ENCODE results near the gene TRIP4.
"Not testable (repeated sequence)": the region's sequence is repeated elsewhere in the genome, so short reads cannot be mapped to it uniquely, and the experiment has no call there.

The TRIP4 gene

GRCh38 chr15:64387562-64388168, at the start of gene TRIP4:
TSS of gene TRIP4 (plus strand) at chr15:64387836. CDS start at chr15:64387864, 28 bp downstream.
- peak; percentile 57 for FAIRE-seq

DNA sequence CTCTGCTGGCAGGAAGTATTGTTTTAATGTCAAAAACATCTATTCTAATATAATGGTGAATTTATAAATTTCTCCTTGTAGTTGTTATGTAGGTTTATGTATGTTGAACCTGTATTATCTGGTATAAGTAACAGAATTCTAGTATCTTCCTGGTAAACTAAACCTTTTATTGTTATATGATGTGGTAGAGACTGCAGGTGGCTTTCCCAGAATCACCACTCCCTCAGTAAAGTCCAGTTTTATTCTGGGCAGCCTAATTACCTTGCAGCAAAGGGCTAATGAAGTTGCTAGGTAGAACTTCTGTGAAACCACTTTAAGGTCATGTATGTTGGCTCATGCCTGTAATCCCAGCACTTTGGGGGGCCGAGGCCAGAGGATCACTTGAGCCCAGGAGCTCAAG, 47.3 kb upstream of the TRIP4 start:
- FAIRE-seq: no peak

DNA sequence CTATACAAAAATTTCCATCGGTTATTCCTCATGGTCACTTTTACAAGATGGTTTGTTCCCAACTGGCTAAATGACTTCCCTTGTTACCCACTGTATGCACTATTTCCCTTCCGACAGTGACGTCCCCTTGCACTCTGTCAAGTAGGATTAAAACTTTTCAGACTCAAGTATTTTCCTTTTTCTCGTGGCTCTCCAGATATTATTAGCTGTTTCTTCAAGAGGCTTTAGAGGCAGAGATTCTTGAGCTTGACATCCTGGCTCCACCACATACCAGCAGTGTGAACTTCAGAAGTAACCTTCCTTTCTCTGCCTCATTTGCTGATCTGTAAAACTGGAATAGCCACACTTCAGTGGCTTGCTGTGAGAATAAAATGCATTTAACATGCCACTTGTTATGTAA, 45.7 kb upstream of the TRIP4 start:
- no peak for FAIRE-seq

DNA sequence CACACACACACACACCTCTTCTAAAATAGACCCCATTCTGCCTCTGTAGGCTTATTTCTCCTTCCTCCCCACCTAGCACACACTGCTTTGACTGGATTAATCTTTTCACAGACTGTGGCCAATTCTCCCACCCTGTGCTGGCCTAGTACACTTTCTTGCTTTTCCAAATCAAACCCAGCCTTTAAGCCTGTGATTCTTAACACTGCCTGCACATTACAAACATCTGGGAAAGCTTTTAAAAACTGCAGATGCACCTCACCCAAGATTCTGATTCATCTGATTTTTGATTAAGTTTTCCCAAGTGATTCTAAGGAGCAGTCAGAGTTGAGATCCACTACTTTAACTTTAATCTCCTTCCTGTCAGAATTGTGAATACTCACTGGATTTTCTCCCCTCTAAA, 44.4 kb upstream of the TRIP4 start:
- FAIRE-seq: no peak

DNA sequence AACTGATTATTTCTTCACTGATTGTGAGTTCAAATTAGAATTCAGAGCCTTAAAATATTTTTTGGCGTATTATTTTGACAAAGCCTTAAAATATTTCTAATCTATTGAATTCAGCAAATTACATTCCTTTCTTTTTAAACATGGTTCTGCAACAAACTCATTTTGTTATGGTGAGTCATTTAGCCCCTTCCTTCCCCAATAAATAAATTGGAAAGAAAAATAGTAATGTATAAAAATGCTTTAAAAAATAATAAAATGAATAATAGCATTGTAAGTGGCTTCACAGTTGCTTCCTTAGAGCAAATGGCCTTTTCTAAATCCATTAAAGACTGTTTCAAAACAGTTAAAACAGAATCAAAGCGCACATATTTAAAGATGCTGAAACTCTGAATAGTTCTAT, 43.8 kb upstream of the TRIP4 start:
- FAIRE-seq: no peak

GRCh38 chr15:64344651-64345294, 42.9 kb upstream of the TRIP4 start:
- no peak for FAIRE-seq

- not testable (repeated sequence) for FAIRE-seq
Observed at GRCh38 chr15:64346242-64346641, 41.4 kb upstream of the TRIP4 start.

- no peak for FAIRE-seq
Observed at GRCh38 chr15:64348455-64348854, 39.2 kb upstream of the TRIP4 start.

GRCh38 chr15:64349375-64349774, 38.3 kb upstream of the TRIP4 start:
- no peak for FAIRE-seq

DNA sequence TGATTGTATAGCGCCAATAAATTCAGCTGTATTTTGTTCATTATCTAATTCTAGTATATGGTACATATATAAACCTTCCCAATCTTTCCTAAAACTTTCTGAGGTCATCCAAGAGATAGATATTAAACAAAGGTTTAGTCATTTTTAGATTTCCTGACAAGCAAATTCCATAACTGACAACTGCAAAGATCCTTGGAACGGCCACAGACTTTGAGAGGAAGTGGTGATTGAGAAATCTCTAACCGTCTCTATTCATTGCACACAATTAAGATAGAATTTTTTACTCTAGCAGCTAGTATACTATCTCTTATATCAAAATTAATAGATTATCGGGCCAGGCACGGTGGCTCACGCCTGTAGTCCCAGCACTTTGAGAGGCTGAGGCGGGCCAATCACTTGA, 36.4 kb upstream of the TRIP4 start:
- FAIRE-seq: no peak

DNA sequence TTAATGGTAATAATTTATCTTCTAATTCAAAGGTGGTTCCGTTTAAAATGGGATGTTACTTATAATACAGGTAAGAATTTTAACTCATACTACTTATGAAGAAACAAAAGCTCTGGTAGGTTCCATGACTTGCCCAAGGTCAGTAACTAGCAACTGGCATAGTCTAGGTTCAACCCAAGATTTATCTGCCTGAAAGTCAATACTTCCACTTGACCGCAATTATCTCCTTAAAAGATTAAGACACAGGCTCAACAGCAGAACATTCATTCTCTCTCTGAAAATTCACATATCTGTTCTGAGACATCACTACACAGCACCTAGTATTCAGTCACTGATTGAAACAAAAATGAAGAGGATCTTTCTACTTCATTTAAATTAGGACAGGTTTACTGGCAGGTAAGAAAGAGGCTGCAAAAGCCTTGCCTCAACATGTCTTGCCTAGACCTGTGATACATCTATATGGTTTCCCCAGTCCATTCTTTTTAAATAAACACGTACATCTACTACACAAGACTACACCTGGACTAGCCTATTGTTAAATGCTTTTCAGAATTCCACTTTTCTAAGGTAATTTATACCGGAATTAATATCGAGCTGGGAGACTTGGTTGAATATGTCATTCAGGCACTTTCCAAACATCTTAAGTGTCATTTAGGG, 32.8 kb upstream of the TRIP4 start:
- FAIRE-seq: no peak

DNA sequence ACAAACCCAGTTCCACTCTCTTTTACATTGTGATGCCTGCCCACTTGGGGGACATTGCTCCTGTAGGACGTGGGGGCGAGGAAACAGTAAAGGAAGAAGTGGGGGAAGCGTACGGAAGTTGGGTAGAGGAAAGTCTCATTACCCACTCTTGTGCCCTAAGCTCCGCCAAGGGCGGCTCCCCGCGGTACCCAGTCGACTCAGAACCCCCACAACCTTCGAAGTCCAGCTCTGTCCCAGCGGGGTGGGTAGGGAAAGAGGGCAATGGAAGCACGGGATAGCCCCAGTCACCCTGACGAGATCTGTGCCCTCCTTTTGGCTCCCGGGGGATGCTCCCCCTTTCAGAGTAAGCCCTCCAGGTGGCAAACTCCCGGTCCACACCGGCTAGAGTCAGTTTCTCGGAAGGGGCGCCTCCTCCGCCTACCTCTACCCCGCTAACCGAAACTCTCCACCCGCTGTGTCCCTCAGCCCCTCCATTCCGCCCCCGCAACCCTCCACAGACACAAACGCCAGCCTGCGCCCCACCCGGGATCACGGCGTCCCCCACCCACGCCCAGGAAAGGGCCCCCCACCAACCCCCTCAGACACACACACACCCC, 32.2 kb upstream of the TRIP4 start:
- FAIRE-seq: no peak

GRCh38 chr15:64355944-64356709, 31.5 kb upstream of the TRIP4 start, which contains the start of gene CSNK1G1:
TSS of gene CSNK1G1 (minus strand) at chr15:64356173. CDS start at chr15:64300499, 55,674 bp downstream.
- peak; percentile 83 for FAIRE-seq

DNA sequence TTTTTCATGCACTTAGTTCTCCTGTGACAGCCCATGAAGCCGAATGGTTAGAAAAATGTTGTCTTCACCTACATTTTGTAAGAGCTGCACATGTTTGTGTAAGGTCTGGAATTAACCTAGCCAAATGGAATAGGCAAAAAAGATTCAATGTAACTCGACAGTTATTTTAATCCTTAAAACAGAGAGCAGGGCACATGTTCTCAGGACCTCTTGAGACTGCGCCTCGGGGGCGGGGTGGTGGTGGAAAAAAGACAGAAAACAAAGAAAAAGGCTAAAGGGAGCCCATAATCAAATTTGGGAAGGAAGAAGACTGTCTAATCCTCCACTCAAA, 31.0 kb upstream of the TRIP4 start:
- no peak for FAIRE-seq

- no peak for FAIRE-seq
Observed at GRCh38 chr15:64361259-64361658, 26.4 kb upstream of the TRIP4 start.

GRCh38 chr15:64369078-64369607, 18.5 kb upstream of the TRIP4 start:
- no peak for FAIRE-seq

DNA sequence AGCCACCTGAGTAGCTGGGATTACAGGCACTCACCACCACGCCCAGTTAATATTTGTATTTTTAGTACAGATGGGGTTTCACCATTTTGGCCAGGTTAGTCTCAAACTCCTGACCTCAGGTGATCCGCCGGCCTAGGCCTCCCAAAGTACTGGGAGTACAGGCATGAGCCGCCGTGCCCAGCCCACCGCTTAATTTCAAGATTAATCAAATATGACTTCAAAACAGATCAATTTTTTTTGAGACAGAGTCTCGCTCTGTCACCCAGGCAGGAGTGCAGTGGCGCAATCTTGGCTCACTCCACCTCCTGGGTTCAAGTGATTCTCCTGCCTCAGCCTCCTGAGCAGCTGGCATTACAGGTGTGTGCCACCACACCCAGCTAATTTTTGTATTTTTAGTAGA, 16.3 kb upstream of the TRIP4 start:
- not testable (repeated sequence) for FAIRE-seq

DNA sequence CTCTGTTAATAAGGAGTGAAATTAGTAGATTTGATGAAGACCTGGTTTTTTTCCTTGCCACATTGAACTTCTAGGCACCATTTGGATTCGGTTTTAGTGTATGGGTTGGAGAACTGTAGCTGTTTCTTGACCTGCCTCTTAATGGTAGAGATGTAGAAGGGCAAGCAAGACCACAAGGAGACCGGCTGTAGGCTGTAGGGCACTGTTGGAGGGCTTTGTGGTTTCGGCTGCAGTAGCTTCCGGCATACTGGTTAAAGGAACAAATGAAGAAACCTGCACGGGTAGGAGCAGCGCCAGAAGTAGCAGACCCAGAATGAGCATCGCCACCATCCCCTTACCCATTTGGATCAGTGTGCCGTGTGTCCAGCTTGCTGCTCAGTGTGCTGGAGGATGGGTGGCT, 14.3 kb upstream of the TRIP4 start:
- no peak for FAIRE-seq

DNA sequence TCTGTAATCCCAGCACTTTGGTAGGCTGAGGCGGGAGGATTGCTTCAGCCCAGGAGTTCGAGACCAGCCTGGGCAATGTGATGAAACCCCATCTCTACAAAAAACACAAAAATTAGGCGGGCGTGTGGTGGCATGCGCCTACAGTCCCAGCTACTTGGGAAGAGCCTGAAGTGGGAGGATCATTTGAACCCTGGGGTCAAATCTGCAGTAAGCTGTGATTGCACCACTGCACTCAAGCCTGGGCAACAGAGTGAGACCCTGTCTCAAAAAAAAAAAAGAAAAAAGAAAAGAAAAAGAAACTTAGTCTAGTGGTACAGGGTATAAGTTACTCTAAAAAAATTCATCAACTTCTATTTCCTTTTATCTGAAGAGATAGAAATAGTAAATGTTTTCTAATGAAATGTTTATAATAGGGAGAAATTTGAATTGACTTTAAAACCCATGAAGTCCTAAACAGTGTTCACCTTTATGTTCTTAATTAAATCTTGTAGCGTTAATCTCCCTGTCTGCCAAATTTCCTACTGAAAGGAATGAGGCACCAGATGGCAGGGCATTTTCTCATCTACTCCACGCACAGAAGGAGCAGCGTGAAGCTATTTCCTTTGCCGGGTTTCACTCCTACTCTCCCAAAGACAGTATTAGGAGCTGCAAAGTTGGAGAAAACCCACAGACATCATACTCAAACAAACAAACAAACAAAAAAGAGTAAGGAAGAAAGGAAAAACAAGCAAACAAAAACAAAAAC, 8.2 kb upstream of the TRIP4 start:
- FAIRE-seq: no peak

DNA sequence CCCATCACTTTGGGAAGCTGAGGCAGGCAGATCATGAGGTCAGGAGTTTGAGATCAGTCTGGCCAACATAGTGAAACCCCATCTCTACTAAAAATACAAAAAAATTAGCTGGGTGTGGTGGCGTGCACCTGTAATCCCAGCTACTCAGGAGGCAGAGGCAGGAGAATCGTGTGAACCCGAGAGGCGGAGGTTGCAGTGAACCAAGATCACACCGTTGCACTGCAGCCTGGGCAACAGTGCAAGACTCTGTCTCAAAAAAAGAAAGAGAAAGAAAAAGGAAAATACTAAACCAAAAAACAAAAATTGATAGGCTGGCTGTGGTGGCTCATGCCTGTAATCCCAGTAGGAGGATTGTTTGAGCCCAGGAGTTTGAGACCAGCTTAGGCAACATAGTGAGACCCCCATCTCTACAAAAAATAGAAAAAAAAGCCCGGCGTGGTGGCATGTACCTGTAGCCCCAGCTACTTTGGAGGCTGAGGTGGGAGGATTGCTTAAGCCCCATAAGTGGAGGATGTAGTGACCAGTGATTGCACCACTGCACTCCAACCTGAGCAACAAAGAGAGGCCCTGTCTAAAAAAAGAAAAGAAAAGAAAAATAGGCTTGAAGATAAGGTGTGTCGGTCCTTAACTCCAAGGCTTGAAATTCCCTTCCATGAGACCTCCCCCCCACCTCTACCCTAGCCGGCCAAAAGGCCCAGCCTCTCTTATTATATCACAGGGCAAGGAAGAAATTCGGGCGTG, 7.3 kb upstream of the TRIP4 start:
- FAIRE-seq: not testable (repeated sequence)

DNA sequence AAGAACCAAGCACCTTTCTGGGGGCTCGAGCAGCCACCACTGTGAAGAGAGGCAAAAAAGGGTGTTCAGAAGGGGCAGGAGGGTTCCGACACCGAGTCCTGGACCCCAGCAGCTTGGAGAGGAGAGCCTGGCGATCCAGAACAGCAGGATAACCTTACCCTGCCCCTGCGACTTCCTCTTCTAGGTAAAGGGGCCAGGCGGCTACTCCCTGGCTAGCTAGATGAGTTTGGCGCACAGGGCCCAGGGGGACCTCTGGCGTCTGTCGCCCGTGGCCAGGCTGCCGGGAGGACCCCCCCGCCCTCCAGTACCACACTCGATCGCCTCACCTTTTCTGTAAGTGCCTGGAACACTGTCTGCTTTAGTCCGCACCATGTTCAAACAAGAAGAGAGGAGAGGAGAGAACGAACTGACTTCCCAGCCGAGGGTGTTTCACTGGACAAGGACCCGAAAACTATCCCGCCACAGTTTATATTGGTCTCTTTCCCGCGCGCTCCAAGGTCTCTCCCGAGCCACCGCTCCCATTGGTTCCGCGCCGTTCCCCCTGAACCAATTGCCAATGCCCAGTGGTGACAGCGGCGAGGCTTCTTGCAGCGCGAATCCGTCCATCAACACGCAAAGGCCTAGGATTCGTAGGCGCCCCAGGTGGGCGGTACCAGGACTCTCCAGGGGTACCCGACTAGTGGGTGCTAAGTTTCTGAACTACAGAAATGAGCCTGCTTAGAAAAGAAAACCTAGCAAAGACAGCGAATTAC, 6.5 kb upstream of the TRIP4 start, which contains the start of gene PCLAF:
Gene PCLAF (minus strand): TSS at position 442 of the 752 bp plus-strand sequence. CDS start 70 bp downstream, at position 372.
- peak; percentile 91 for FAIRE-seq
